GM21825 (cell line): ENCODE measurements around the gene EVC.

Experiments used
- ATAC-seq: cut with Tn5 transposase; IDR thresholded peaks from one replicate; pipeline ENCODE4 v1.9.1; 2021; ENCODE audit warnings: mild to moderate bottlenecking, moderate library complexity; ENCODE audit not compliant: unreplicated experiment

Gene EVC

DNA sequence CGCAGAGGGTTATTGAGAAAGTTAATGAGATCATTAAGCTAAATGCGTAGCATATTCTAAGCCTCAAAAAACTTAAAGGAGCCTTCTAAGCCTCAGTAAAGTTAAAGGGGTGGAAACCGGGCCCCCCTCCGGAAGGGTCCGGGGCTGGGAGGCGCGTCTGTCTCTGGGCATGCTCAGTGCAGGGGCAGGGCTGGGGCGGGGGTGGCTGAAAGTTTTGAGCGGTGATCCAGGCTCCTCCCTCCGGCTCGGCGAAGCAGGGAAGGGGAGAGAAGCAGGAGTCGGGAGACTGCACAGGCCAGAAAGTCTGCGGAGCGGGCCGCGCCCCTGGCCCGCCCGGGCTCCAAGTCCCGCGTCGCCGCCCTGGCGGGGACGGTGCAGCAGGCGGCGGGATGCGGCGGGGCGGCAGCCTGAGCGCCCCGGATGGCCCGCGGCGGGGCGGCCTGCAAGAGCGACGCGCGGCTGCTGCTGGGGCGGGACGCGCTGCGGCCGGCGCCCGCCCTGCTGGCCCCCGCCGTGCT lies at the start of gene EVC:
Gene EVC, plus strand, starts transcription at position 241 of the 518 bp plus-strand sequence. Its CDS starts 180 bp downstream, at position 421.
- ATAC-seq, result no peak

DNA sequence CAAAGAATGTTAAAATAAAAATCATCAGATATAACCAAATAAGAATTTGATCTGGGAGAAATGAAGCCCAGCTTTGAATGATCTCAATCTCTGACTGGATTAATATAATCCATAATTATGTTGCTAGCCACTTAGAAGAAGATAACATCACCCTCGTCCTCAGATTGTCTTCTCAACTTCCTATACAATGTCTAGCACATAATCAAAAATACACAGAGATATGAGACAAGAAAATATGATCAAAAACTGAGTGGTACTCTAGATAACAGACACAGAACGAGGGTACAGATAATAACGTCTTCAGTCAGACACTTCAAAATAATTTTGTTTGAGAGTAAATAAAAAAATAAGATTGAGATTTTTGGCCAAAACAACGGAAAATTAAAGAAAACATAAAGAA lies 49.8 kb upstream of the EVC start:
- no peak for ATAC-seq

DNA sequence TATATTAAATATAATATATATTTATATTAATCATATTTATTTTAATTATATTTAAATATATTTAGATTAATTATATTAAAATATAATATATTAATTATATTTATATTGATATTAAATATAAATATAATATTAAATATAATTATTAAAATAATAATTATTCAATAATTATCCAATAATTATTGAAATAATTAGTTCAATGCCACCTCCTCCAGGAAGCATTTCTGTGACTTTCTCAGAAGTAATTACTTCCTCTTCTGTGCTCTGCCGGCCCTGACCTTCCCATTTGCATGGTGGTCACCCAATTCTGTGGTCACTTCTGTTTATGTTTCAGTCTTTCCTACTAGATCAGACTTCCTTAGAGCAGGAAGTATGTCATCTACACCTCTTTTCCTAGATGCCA lies 48.4 kb upstream of the EVC start:
- no peak for ATAC-seq

DNA sequence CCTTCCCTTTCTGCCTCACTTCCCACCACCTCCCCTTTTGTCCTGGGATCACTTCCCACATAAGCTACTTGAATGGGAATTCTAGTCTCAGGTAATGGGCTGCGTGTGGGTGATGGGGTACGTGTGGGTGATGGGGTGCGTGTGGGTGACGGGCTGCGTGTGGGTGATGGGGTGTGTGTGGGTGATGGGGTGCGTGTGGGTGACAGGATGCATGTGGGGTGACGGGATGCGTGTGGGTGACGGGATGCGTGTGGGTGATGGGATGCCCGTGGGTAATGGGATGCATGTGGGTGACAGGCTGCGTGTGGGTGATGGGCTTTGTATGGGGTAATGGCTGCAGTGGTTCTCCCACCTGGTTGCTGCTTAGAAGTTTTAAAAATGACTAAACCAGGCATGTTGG lies 46.2 kb upstream of the EVC start:
- no peak for ATAC-seq

DNA sequence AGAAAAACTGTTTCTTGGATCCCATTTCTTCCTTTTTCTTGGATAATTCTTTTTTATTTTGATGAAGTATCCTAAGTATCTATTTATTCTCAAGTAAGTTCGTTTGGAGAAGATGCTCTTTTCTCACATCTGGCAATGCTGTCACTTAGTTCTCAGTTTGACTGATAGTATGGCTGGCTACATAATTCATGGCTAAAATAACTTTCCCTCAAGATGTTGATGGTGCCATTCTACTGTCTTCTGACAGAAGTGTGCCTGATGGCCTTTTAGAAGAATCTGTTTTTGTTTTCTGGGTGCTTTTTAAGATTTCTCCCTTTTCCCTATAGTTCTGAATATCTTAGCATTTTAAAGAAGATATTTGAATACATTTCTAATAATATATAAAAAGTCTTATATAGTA lies 44.3 kb upstream of the EVC start:
- no peak for ATAC-seq

DNA sequence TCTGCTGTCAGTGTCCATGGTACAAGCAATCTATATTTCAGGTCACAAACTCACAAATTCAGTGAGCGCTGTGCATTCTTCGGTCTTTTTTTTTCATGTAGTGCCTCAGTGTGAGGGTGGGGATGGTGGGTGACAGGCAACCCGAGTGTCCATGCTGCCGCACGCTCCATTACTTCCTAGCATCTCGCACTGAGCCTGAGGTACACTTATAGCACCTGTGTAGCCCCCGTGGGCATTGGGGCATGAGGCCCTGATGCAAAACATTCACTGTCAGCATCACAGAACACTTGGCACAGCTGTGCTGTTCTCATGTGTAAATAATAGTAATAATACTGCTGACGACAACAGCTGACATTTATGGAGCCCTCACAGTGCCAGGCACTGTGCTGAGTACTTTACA lies 34.2 kb upstream of the EVC start:
- no peak for ATAC-seq

GRCh38 chr4:5678977-5679376 lies 32.0 kb upstream of the EVC start:
- no peak for ATAC-seq

DNA sequence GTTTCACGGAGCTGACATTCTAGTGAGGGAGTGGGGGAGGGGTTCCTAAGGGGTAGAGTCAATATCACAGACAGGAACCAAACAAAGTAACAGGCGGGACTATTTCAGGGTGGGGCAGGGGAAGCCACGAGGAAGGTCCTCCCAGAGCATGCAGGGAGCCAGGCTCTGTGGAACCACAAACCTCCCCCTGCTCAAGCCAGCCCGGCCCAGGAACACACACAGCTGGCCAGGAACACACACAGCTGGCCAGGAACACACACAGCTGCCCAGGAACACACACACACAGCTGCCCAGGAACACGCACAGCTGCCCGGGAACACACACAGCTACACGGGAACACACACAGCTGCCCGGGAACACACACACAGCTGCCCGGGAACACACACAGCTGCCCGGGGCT lies 27.4 kb upstream of the EVC start:
- ATAC-seq, result no peak

- ATAC-seq, result no peak
Observed at GRCh38 chr4:5685296-5685695, 25.7 kb upstream of the EVC start.

GRCh38 chr4:5686338-5686737 lies 24.7 kb upstream of the EVC start:
- no peak for ATAC-seq

DNA sequence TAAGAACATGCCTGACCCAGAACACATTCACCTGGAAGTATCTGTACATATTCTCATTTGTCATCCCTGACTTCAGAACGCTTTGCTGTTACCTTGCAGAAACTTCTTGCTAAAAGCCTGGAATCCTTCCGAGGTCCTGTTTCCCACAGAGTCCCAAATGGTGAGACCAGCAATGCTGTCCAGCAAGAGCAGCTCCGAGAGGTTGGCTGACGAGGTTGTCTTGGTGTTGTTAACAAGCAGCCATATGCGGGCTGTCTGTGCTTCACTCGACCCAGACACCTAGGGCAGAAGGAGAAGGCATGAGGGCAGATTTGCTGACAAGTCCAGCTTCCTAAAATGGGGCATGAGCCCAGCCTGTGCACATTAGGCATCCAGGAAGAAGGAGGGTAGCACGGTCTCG lies 21.9 kb upstream of the EVC start:
- no peak for ATAC-seq

- no peak for ATAC-seq
Observed at GRCh38 chr4:5691491-5692132, 19.4 kb upstream of the EVC start.

DNA sequence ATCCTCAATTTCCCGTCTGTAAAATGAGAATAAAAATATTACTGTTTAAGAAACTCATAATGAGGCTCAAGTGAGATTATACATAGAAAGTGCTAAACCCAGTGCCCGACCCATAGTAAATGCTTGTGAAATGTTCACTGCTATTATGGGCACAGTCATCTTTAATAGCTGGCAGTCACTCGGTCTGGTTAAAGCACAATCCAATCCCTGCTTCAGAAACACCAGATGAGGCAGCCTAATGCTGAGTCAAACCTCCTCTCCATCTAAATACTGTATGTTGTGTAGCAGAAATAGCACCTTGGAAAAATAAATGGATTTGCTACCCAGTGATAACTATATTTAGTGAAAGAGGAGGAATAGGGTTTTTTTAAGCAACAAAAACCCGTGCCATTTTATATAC lies 17.1 kb upstream of the EVC start:
- no peak for ATAC-seq

DNA sequence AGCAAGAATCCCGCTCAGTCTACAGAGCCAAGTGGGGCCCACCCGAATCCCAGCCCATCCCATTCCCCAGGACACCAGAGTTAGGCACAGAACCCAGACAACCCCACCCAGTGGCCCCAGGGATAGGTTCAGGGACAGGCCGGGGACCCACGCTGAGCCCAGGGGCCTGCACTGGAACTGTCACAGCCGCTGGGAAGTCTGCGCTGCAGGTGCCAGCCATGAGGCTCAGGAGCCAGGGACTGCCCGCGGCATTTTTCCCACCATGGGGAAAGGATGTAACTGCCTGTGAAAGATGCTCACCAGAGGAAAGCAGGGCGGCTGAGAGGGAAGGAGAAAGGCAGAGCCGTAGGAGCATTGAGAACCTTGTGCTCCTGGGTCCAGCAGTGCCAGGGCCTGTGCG lies 14.7 kb upstream of the EVC start:
- no peak for ATAC-seq

DNA sequence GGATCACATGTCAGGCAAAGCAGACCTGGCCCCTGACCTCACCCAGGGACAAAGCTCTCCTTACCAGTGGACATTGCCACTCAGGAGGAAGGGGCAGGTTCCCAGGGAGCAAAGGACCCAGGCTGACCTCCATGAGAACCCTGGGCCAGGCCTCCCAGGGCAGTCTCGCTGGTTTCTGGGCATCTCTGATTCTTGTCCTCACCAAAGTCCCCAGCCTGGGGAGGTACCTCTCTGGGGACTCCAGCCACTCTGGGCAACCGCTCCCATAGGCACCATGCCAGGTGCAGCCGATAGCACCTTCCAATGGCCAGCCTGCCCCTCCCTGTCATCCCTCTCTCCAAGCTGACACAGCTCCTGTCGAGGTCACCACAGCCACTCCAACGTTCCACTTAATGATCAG lies 10.5 kb upstream of the EVC start:
- ATAC-seq, result no peak

DNA sequence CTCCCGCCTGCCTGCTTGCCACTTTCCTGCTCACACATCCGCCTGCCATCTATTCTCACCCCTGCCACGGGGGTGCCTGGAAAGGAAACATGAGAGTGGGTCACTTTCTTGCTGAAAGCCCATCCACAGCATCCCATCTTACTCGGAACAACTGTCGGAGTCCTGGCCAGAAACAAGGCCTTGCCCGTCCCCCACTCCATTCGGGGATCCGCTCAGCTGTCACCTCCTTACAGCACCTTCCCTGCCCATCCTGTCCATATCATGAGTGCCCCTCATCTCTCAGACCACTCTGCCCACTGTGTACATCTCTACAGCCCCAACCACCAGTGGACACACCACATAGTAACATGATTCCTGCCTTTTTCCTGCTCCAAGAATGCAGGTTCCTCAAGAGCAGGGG lies 9.0 kb upstream of the EVC start:
- ATAC-seq, result no peak

GRCh38 chr4:5703831-5704230 lies 7.2 kb upstream of the EVC start:
- ATAC-seq, result no peak

- ATAC-seq, result no peak
Observed at GRCh38 chr4:5704276-5704675, 6.7 kb upstream of the EVC start.

DNA sequence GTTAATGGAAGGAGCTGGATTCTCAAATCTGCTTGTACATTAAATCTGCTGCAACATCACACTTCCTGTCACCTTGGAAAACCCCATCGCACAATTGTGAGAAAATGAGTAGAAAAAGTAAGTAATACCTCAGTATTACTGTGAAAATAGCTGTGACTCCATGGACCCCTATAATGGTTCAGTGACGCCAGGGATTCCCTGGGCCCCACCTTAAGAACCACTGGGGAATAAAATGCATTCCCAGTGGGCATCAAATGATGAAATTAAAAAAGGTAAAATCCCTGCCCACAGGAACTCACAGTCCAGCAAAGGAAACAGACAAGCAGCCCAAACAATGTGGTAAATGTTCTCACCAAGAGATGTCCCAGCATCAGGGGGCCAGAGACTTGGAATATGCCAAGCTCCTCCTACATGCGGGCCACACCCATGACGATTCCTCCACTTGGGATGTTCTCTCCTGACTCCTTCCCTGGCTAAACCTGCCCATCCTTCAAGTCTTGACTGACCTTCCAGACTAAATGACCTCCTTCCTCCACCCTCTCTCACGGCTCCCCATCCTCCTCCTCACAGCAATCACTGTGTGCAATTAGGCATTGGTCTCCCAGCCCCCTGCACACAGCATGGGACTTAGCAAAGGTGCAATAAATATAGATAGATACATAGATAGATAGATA lies 5.2 kb upstream of the EVC start:
- ATAC-seq, result no peak

DNA sequence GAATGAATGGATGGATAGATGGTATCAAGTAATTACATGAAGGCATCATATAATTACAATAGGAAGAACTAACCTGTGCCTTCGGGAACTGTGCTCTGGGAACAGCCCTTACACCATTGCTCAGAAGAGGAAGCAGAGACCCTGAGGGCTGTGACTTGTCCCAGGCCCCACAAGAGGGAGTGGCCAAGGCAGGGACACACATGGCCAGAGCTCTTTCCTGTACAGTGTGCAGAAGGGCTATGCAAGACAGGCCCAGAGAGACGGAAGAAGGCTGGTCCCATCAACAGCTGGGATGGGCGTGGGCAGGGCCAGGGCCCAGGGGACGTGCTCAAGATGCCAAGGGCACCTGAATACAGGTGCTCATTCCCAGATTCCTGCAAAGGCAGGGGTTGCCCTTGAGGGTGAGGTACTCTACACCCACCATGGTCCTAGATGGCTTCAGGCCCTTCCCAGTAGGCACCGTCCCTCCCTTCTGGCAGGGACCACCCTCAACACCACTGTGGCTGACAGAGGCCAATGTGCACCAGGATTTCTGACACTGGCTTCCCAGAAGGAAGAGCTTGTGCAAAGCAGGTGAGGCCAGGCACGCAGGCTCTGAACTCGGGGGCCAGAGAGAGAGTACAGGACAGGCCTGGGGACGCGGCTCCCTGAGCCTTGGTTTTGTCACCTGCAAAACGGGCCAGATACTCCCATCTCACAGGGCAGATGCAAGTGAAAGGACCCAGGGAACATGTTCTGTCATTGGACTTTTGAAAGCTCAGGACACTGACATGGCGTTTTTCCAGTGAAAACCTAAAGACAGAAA lies 4.3 kb upstream of the EVC start:
- ATAC-seq, result no peak

- no peak for ATAC-seq
Observed at GRCh38 chr4:5707366-5707765, 3.6 kb upstream of the EVC start.
